Stimulated activated CD8-positive, alpha-beta memory T cell treated with anti-CD3 and anti-CD28 coated beads, Interleukin-2, amount 100 ng/mL, for 48 hours (primary cell): ENCODE measurements around the gene ABHD14A.

Source experiments
- DNase-seq, 2 donors: peaks; one replicate each; pipeline ENCODE4 v3.0.0-alpha.2; 2020; ENCODE audit warnings: low read depth in 2 of 2

ABHD14A gene

DNA sequence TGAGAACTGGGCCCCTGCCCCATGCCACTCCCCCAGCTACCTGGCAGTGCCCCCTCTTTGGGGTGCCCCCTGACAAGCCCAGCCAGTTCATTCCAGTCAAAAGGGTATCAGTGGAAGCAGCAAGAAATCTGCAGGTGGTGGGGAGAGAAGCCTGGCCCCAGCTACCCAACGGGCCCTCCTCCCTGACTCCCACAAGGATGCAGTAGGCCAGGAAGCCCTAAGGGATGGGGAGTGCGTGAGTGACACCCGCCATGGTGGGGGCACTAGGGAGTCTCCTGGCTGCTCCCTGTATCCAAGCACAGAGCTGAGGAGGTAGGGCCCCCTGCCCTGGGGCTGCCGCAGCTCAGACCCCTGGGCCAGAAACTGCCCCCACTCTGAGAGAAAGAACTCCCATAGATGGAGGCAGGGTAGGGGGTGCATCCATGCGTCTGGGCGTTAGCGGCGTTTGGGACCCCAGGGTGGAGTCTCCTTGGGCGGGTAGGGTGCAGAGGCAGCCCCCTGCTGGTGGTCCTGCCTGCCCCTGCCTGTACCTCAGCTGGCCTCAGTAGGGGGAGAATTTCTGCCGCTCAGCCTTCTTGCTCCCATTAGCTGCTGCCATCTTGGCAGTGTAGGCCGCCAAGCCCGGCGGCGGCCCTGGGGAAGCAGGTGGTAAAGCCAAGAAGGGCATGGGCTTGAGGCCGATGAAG, 17.2 kb upstream of the ABHD14A start:
- no peak for DNase-seq

DNA sequence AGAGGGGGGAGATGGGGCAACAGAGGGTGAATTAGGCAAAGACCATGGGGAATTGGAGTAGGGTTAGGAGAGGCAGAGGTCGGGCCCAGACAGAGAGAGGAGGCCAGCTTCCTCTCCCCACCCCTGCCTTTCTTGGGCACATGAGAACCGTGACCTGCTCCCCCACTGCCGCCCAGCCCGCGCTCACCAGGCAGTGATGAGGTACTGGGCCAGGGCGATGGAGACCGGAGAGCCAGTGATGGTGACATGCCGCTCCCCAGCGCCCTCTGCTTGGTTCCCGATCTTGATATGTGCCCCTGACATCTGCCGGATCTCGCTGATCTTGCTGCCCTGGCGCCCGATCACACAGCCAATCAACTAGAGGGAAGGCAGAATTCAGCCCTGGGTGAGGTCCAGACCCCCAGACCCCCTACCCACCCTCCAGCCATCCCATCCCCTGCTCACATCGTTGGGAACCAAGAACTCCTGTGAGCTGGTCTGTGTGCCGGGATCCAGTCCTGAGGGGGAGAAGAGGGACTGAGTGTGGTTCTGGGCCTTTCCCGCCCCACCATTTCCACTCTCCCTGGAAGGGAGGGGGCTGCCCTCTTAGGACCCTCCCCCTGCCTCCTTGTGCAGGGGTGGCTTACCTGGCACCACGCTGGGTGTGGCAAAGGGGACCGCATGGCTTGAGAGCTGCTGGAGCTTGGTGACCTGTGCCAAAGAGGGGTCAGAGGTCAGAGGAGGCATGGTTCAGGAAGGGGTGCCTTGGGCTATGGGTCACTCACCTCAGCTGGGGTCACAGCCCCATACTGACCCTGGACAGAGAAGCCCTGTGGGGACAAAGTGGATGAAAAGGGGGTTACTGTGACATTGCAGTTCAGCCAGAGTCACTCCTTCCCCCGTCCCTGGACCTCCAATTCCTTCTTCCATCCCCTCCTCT, 16.0 kb upstream of the ABHD14A start:
- DNase-seq, result no peak

DNA sequence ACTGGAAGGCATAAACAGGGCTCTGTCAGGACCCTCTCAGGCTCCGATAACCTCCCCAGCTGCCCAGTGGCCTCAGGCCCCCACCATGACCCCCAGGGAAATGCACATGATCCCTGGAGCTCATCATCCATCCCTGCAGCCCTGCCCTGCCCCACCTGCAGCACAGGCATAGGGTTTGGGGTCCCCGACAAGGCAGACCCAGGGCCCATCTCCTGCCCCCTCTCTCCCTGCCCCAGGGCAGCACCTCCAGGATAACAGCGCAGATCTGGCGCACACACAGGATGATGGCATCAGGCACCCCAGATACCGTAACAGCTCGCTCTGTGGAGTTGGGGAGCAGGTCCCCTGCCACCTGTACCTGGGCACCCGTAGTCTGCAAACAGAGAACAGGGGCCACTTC, 15.2 kb upstream of the ABHD14A start:
- no peak for DNase-seq

DNA sequence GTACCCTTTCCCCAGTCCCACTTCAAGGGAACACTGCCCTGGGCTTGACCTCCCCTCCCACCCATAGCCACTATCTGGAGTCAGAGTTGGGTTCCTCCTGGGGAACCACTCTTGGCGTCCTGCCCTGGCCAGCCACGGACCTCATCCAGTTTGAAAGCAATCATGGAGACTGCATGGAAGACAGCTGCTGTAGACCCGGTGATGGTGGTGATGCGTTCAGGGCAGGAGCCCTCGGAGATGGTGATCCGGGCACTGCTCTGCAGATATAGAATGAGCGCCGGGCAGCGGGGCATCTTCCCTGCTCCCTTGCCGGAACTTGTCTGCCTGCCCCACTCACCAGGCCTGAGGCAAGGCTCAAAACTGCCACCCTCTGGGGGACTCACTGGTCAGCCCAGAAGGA, 14.5 kb upstream of the ABHD14A start:
- DNase-seq, result no peak

DNA sequence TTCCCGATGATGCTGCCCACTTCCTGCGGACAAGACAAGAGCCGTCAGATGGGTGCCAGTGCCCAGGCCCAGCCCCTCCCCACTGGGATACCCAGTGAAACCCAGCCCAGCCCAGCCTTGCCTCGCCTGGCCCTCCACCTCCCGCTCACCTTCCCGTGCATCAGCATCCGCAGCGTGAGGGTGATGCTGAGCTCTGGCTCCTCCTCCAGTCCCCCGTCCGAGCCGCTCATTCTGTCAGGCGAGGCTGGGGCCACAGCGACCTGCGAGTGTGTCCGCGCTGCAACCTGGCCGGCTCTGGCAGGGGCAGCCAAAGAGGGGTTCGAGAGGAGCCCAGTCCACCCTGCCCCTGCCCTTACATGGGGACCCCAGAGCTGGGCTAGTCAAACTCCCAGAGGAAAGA, 13.9 kb upstream of the ABHD14A start:
- DNase-seq, result no peak

DNA sequence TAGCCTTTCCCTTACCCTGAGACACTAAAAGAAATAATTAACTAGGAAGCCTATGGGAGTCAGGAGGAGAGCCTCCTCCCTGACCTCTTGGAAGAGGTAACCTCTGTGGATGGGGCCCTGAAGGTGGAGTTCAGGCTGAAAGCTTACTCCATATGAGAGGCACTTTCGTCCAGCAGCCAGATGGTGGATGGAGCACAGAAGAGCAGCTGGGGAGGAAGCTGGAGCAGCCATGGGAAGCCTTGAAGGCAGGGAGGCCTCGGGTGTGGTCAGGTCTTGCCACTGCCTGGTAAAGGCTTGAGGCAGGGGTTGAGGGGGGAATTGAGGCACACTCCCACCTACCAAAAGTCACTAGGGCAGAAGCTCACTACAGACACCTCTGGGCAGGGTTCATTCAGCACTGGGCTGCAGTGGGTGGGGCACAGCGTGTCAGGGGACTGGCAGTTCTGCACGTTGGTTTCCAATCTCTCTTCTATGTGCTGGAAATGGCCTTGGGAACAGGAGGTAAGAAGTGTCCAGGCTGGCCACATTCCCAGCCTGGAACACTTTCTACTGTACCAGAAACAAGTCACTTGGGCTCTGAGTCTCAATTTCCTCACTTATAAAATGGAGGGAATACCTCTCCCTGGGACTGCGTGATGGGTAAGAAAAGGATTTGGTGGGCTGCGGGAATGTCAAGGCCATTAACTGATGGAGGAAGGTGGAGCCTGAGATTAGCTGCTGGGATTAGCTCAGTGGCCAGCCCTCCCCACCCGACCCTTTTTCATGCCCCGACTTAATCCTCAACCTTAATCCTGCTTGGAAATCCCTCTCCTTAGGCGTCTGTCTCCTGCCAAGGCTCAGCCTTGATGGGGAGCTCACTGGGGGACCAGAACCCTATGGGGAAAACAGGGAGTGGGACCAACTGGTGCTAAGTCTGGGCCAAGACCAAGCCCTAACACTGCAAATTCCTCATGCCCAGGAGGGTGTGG, 13.0 kb upstream of the ABHD14A start:
- DNase-seq, result no peak

DNA sequence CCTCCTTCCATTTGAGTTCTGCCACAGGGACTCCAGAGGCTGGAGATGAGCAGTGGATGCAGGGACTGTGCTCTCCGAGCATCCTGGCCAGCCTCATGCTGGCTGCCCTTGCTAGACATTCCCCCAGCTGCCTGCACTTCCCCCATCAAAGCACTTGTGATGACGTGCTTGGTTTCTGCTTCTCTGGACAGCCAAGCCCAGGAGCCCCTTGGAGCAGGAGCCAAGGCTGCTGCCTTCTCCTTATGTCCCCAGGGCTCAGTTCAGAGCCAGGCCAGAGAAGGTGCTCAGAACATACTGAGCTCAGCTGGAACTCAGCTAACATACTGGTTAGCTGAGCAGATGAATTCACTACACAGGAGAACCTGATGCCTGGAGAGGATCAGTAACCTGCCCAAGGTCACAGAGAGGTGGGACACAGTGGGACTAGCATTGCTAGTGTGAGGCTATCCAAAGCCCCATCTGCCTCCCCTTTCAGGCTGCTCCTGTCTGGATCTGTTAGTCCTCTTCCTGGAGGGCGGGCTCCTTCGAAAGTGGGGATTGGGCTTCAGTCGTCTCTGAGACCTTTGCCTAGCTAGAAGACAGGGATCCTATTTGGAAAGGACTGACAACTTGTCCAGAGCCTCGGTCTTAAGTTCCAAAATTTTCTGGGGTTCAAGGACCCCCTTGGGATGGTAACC, 11.9 kb upstream of the ABHD14A start:
- DNase-seq, result no peak

DNA sequence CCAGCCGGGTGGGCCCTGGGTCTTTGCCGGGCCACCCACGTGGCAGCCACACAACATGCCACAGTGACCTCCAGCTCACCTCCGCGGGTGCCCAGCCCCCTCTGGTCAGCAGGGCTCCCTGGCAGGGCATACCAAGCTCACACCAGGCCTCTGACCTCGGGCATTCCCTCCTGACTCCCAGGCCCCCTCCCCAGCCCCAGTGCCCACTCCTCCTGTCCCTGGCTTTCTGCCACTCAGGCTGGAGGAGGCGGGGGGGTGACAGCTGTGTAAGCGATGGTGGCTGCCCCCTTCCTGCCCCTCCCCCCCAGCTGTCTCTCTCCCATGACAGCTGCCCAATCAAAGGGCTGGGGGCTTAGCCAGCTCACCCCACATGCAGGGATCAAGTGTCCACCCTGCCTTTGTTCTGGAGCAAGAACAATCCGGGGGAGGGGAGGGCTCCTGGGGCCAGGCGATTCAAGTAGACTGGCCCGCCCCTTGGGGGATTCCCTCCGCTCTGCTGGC, 10.9 kb upstream of the ABHD14A start:
- DNase-seq, result no peak

DNA sequence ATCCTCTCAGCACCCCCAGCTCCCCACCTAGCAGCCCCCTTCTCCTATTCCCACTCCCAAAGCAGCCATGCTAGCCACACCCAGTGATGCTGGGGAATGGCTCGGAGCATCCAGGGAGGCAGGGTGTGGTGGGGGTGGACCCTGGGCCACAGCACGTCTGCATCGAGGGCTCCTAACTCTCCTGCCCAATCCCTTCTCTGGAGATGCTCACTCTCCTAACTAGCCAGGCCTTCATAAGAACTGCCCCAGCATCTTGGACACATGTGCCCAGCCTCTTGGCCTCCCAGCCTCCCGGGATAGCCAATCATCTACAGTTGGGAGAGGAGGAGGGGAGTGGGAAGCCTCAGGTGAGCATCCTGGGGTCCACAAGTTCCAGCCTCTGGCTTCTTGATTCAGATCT, 10.3 kb upstream of the ABHD14A start:
- no peak for DNase-seq

DNA sequence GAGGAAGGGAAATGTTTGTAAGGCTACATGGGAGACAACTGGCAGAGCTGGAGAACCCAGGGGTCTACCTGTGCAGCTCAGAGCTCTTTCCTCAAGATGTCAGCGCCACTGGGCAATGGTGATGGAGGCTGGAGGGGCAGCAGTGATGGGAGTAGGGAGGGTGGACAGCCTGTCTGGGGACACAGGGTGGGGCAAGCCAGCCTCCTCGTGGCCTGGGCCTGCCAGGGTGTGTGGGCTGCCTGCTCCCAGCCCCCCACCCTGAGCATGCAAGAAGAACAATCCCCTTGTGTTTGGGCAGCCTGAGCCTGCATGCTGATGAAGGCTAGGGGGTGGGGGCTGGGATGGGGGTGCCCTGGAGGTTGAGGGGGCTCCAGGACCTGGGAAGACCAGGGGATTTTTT, 8.8 kb upstream of the ABHD14A start:
- no peak for DNase-seq

DNA sequence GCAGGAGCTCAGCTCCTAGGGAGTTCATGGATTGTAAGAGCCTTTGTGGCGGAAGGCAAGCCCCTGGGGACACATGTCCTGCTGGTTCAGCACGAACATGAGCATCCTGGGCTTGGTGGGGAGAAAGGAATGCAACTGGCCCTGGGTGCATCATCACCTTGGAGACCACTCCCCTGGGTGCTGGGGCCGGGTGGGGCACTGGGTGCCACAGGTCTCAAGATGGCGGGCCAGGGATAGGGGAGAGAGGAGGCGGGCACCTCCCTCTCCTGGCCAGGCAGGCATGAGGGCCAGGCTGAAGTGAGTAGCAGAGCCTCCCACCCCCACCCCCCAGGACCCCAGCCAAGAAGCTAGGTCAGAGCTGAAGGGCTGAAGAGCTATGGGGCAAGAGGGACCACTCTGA, 8.4 kb upstream of the ABHD14A start:
- no peak for DNase-seq

DNA sequence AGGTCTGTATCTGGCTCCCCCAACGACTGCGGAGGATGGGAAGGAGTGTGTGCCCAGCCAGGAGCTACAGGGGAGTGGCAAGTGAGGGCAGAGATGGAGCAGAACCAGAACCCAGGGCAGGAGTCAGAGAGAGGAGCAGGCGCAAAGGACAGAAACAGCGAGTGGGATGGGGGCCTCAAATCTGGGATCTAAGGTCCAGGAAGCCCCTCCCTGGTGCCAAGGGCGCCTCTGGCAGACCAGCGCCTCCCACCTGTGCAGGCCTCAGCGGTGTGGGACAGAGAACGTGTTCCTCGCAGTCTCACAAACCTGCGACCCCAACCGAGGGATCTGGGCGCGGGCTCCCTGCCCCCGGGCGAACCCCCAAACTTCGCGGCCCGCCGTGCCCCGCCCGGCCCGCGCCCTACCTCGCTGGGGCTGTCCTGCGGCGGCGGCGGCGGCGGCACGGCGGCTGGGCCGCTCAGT, 7.9 kb upstream of the ABHD14A start:
- DNase-seq, result no peak

DNA sequence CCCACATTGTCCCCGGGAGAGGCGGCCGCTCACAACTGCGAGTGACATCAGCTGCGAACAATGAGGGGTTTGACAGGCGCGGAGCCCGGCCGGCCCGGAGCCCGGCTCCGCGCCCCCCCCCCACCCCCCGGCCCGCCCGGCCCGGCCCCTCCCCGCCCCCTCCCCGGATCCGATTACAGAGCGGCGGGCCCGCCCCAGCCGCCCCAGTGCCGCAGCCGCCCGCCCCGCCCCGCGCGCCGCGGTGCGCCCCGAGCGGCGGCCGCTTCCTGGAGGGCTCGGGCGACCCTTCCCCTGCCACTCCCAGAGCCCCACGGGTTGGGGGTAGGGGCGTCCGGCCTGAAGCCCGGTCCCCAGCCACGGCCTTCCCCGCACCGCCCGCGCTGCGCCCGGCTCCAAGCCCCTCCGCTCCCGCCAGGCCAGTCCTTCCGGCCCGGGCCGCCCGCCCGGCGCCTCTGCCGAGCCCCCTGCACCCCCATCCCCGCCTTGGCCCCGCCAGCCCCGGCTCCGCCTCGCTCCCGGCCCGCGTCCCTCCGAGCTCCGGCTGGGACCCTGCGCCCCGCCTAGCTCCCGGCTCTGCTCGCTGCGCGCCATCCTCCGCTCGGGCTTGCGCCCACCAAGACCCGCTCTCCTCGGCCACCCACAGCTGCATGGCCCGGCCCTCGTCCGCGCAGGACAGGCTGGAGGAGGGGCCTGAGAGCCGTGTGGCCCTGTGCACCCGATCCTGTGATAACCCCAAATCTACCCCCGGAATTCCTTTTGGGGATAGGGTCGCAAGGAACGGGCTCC, 7.3 kb upstream of the ABHD14A start, which contains the start of gene PCBP4:
Gene PCBP4 (minus strand): TSS at position 71 of the 786 bp plus-strand sequence. CDS start 6,214 bp downstream, outside the sequence.
- no peak for DNase-seq

DNA sequence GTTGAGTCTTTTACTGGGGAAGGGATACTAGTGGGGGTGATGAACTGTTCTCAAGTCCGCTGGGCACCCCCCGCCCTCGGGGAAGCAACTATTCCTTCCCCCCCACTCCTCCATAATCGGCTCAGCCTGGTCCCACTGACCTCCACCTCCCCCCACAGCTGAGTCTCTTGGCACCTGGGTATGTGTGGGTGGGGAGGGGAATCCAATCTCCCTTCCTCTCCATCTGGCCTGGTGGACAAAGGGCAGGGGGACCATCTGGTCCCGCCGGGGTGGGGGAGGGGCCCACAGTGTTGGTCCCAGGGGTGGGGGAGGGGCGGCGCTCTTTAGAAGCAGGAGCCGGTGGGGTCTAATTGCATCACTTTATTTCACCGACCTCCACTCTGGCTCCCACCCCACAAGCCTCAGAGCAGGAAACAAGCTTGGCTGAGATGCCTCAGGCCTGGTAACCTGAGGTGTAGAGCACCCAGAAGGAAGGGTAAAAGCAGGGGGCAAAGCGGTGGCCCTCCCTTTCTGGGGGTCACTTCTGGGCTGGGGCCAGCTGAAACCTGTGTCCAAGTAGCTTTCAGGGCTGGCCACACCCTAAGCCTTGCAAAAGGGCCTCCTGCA, 6.6 kb upstream of the ABHD14A start:
- DNase-seq, result no peak

DNA sequence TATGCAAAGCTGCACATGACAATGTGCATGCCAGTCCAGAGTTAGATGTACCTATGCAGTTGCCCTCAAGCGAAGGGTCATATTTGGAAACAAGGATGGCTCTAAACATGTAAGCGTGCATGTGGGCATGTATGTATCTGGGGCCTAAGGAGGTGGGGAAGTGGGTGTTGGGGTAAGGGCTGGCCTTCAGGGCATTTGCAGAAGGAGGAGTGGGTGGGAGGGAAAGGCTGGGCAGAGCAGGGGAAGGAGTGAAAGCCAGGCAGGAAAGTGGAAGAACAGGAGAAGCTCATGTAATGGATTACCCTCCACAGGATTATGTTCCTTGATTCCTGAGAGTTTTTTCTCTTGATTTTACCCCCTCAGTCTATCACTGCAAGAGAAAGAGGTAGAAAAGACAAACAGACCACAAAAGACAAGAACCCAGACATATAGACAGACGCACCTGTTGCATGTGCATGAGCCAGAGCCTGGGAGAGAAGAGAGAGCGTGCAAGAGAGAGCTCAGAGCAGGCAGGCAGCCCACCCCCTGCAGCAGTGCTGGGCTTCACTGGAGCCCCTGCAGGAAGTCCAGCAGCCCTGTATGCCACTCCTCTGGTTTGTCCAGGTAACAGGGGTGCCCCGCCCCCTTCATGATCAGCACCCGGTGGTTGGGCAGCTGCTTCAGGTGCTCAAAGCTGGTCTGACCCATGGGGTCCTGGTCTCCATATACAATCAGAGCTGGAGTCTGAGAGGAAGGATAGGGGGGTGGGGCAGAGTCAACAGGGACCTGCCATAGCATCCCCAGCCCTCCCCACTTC, 5.8 kb upstream of the ABHD14A start:
- DNase-seq, result no peak

DNA sequence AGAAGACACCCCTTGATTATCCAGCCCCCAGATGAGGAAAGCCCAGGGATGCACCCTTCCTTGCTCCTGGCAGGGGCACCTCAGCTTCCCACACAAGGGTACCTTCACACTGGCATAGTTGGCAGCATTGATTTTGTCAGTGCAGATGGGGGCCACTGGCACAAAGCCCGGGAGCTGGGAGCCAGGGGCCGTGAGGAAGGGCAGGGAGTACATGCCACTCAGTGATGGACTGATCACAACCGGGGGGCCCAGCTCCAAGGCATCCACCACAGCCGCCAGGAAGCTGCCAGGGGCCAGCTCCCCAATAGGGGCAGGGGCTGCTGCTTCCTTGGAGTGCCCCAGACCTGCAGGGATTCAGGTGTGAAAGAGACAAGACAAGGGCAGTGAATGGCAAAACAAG, 5.0 kb upstream of the ABHD14A start:
- DNase-seq, result no peak

DNA sequence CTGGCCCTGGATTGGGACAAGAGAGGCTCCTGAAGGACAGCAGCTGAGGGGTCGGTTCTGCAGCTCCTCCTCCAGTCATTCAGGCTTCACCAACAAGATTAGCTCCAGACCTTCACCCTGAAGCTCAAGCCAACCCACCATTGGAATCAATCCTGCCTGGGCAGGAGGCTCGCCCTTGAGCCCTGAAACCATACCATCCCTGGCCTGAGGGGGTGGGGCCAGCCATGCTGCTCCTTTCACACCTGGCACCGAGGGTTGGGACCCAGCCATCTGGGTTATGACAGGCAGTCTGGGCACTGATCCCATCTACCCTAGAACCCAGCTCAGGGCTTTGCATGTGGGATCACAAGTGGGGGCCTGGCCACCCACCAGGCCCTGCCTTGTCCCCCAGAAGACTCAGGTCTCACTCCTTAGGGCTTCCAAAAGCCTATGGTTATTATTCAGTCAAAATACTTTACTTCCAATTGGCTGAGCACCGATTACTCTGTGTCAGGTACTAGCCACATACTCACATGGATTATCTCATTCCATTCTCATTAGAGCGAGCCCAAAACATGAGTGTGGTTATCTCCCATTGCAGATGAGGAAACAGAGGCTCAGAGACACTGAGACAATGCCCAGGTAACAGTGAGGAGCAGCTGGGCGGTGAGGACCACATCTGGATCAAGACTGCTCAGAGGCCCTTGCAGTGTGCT, 4.1 kb upstream of the ABHD14A start:
- DNase-seq, result no peak

DNA sequence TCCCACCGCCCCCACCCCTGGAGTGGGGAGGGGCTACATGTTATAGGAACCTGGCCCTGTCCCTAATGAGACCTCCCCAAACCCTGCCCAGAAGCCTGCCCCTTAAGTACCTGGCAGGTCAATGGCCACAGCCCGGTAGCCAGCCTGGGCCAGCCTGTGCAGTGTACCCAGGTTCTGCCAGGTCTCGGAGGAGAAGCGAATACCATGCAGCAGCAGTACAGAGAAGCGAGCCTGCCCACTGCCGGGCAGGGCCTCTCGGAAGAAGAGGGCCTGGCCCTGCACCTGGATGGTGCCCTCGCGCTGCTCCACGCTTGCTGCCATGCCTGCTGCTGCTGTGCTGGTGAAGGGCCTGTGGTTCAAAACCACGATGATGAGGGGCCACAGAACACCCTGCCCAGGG, 3.5 kb upstream of the ABHD14A start:
- no peak for DNase-seq
